ENCODE measurements around the gene DMD.

GRCh38 chrX:33053001-33053400, 158.3 kb downstream of the DMD start:
- TF ChIP-seq CTCF (IDR thresholded peaks at IDR 0.05; ENCODE audit: poor library complexity, severe bottlenecking) = no peak
- no peak for TF ChIP-seq EZH2 (IDR thresholded peaks at IDR 0.05; ENCODE audit: borderline replicate concordance, insufficient read depth, low read length, poor library complexity, severe bottlenecking)
- TF ChIP-seq REST (IDR thresholded peaks at IDR 0.05; ENCODE audit: borderline replicate concordance) = no peak
- TF ChIP-seq TAF1 (IDR thresholded peaks at IDR 0.05; ENCODE audit: low read depth) = no peak
- TF ChIP-seq POLR2AphosphoS5 (IDR thresholded peaks at IDR 0.05) = no peak
- no peak for TF ChIP-seq MXI1 (conservative IDR thresholded peaks at IDR 0.05; ENCODE audit: poor library complexity, severe bottlenecking)
